GM23248 (cell line): ENCODE data around the gene CRYBB3. TPM values are rescaled to one million over a fixed set of nuclear protein-coding genes. Genes with fewer than 3 reads are reported as not detected.

Source experiments
- DNase-seq: peaks from one replicate; pipeline ENCODE4 v3.0.0-alpha.2; 2015
- H2AFZ ChIP-seq: fragments of 200-600 bp; sonication (generic); 2 replicates; pipeline ENCODE4 v1.6.1; 2016; ENCODE audit warnings: antibody characterized with exemption
- H3F3A ChIP-seq: fragments of 200-600 bp; sonication (generic); 2 replicates; pipeline ENCODE4 v1.6.1; 2016; ENCODE audit warnings: mild to moderate bottlenecking, antibody characterized with exemption, mixed run types; ENCODE audit not compliant: insufficient read depth
- H3K27ac ChIP-seq: fragments of 200-600 bp; sonication (generic); 2 replicates; pipeline ENCODE4 v1.5.1; 2016; ENCODE audit warnings: mild to moderate bottlenecking
- H3K27me3 ChIP-seq: fragments of 200-600 bp; sonication (generic); replicated peaks from 2 replicates; pipeline ENCODE4 v1.6.1; 2016; ENCODE audit warnings: mild to moderate bottlenecking; ENCODE audit not compliant: insufficient read depth
- H3K36me3 ChIP-seq: fragments of 200-600 bp; sonication (generic); 2 replicates; pipeline ENCODE4 v1.6.1; 2016; ENCODE audit warnings: low read depth, mild to moderate bottlenecking
- H3K4me1 ChIP-seq: fragments of 200-600 bp; sonication (generic); 2 replicates; pipeline ENCODE4 v1.6.1; 2016; ENCODE audit warnings: mild to moderate bottlenecking; ENCODE audit not compliant: insufficient read depth
- H3K4me2 ChIP-seq: fragments of 200-600 bp; sonication (generic); one replicate; pipeline ENCODE4 v1.6.1; 2016; ENCODE audit warnings: mild to moderate bottlenecking; ENCODE audit not compliant: unreplicated experiment
- H3K4me3 ChIP-seq: fragments of 200-600 bp; sonication (generic); 2 replicates; pipeline ENCODE4 v1.5.1; 2016; ENCODE audit warnings: mild to moderate bottlenecking
- H3K79me2 ChIP-seq: fragments of 200-600 bp; sonication (generic); 2 replicates; pipeline ENCODE4 v1.6.1; 2016; ENCODE audit warnings: mild to moderate bottlenecking; ENCODE audit not compliant: insufficient read depth
- H3K9ac ChIP-seq: fragments of 200-600 bp; sonication (generic); 2 replicates; pipeline ENCODE4 v1.6.1; 2016; ENCODE audit warnings: mild to moderate bottlenecking
- H3K9me2 ChIP-seq: fragments of 200-600 bp; sonication (generic); 2 replicates; pipeline ENCODE4 v1.6.1; 2016; ENCODE audit warnings: mixed run types, mild to moderate bottlenecking, moderate library complexity; ENCODE audit not compliant: insufficient read depth
- H3K9me3 ChIP-seq: fragments of 200-600 bp; sonication (generic); one replicate; pipeline ENCODE4 v1.6.1; 2017; ENCODE audit warnings: low read depth
- H4K20me1 ChIP-seq: fragments of 200-600 bp; sonication (generic); 2 replicates; pipeline ENCODE4 v1.6.0; 2016; ENCODE audit not compliant: insufficient read depth
- EZH2 ChIP-seq: fragments of 200-600 bp; sonication (generic); IDR thresholded peaks from 2 replicates; pipeline ENCODE4 v1.6.1; 2018; ENCODE audit warnings: antibody characterized with exemption, mild to moderate bottlenecking; ENCODE audit not compliant: insufficient read depth, poor library complexity, severe bottlenecking
- EZH2phosphoT487 ChIP-seq: fragments of 200-600 bp; sonication (generic); IDR thresholded peaks from 2 replicates; pipeline ENCODE4 v1.6.1; 2018; ENCODE audit warnings: antibody characterized with exemption, moderate library complexity, mild to moderate bottlenecking, low read depth; ENCODE audit not compliant: insufficient read depth
- WGBS, 2 experiments: methylation state at CpG; one replicate each; pipeline ENCODE4 v1.1.6; 2015 to 2017; ENCODE audit warnings: low lambda C conversion rate in 2 of 2, low coverage in 1 of 2; ENCODE audit errors: missing lambda C conversion rate in 2 of 2; 5-methylcytosine and 5-hydroxymethylcytosine counted together
- in situ Hi-C: fragments of 300-500 bp; cut with MboI; formaldehyde crosslinking; loops from 2 replicates; pipeline ENCODE4 v1.15.0; 2020
- polyA plus RNA-seq: library from polyadenylated mRNA; unstranded; fragments of >200 nt; fragmentation: Nextera tagmentation; extraction: Ambion mirVana; gene quantifications from 2 replicates; pipeline ENCODE4 v1.2.1, GENCODE V29; 2016
- total RNA-seq: library from RNA; depleted of rRNA; stranded (reverse); fragments of >200 nt; shearing (Covaris generic); gene quantifications from 2 replicates; pipeline ENCODE4 v1.2.3, GENCODE V29; 2014

CRYBB3 gene
- total and polyA plus RNA-seq, 2 experiments from 2014 or later: not detected

DNA sequence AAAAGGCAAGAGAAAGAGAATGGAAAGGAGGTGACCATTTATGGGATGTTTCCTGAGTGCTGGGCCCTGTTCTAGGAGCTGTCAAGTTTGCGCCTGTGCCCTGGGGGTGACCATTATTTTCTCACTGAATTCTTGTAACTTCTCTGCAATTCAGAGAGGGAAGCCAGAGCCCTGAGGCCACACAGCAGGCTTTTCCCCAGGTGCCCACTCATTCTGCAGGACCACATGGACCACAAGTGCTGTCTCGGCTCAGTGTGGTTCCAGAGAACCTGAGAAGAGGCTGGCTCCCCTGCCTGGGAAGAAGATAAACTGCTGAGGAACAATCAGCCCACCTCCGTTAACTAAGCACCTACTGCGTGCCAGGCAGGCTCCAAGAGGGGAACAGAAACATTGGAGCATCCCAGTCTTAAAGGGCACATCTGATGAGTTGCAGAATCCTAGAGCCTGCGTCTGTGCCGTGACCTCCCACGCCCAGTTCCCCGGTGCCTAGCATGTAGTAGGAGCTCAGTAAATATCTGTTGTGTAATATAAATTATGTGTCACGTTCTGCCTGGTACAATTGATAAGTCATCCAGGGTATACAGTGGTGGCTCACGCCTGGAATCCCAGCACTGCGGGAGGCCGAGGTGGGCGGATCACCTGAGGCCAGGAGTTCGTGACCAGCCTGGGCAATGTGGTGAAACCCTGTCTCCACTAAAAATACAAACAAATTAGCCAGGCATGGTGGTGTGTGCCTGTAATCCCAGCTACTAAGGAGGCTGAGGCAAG, 31.6 kb upstream of the CRYBB3 start:
- Histone ChIP-seq H3K36me3 (no peaks in the 10 kb centered on the region), H3K4me2 (no peak overlapping the region), H3F3A (no peaks in the 10 kb centered on the region), H4K20me1 (no peaks in the 10 kb centered on the region), H3K9me3 (no peaks in the 10 kb centered on the region), H3K27ac (no peak overlapping the region), H3K27me3 (no peaks in the 10 kb centered on the region), H3K9me2 (no peaks in the 10 kb centered on the region), H3K4me3 (no peak overlapping the region), H3K4me1 (no peaks in the 10 kb centered on the region), H3K9ac (no peak overlapping the region), H2AFZ (no peak overlapping the region), H3K79me2 (no peaks in the 10 kb centered on the region)
- in situ Hi-C loops: no loop called here
- TF ChIP-seq EZH2: no peak
- WGBS, 2 experiments: 63 to 74% methylated on average over 14 of the region's 14 CpGs
- no peak for DNase-seq

DNA sequence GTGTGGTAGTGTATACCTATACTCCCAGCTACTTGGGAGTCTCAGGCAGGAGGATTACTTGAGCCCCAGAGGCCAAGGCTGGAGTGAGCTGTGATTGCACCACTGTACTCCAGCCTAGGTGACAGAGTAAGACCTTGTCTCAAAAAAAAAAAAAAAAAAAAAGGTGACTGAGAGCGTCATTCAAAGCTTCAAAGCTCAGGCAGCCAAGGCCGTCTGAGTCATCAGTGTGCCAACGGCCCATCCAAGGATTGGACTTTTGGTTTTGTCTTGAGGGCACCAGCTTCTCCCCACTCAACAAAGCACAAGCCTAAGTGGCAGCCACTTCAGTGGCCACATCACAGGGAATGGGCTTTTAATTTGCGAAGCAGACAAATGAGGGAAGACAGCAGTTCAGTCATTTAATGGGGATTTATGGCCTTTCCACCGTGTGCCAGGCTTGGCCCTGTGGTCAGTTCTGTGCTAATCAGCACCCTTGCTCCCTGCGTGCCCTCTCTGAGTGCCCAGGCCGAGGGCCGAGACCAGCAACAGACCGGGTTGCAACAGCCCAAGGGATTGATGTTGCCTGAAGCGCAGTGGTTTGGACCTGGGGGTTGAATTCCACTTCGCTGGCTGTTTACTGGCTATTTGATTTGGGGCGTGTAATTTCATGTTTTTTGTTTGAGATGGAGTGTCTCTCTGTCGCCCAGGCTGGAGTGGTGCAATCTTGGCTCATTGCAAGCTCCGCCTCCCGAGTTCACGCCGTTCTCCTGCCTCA, 30.2 kb upstream of the CRYBB3 start:
- Histone ChIP-seq H3K9me2 (no peaks in the 10 kb centered on the region), H3K79me2 (no peaks in the 10 kb centered on the region), H3K9me3 (no peaks in the 10 kb centered on the region), H4K20me1 (no peaks in the 10 kb centered on the region), H3K27ac (no peak overlapping the region), H3K4me2 (no peak overlapping the region), H3K4me3 (no peak overlapping the region), H3K4me1 (no peaks in the 10 kb centered on the region), H3F3A (no peaks in the 10 kb centered on the region), H3K27me3 (no peaks in the 10 kb centered on the region), H2AFZ (no peak overlapping the region), H3K36me3 (no peaks in the 10 kb centered on the region), H3K9ac (no peak overlapping the region)
- 77 to 80% methylated on average over 17 of the region's 17 CpGs for WGBS, 2 experiments
- in situ Hi-C loops: no loop called here
- no peak for DNase-seq
- TF ChIP-seq EZH2: no peak
- TF ChIP-seq EZH2phosphoT487: no peak

DNA sequence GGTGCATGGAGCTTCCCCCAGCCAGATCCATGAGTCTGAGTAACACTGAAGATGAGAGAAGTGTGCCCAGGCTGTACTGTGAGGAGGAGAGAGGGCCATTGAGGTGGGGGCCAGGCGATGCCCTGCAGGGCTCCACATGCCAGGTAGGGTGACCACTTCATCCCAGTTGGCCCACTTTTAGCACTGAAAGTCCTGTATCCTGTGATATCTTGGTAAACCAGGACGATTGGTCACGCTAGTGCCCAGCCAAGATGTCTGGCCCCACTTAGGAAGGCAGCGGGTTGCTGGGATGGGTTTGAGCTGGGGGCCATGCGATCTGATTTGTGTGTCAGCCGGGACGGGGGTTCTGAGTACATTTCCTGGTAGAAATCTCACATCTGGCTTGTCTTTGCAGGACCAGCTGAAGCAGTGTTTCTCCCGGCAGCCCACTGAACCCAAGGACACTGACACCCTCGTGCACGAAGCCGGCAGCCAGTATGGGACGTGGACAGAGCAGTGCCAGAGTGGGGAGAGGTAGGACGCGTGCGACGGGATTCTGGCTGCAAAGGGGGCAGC, 29.2 kb upstream of the CRYBB3 start:
- Histone ChIP-seq H4K20me1 (no peaks in the 10 kb centered on the region), H3K27me3 (no peaks in the 10 kb centered on the region), H2AFZ (no peak overlapping the region), H3K36me3 (no peaks in the 10 kb centered on the region), H3K4me2 (no peak overlapping the region), H3K27ac (no peak overlapping the region), H3K4me1 (no peaks in the 10 kb centered on the region), H3K4me3 (no peak overlapping the region), H3K9ac (no peak overlapping the region), H3K79me2 (no peaks in the 10 kb centered on the region), H3F3A (no peaks in the 10 kb centered on the region), H3K9me3 (no peaks in the 10 kb centered on the region), H3K9me2 (no peaks in the 10 kb centered on the region)
- TF ChIP-seq EZH2 (no peak), EZH2phosphoT487 (no peak)
- in situ Hi-C loops: no loop called here
- WGBS, 2 experiments: 62 to 67% methylated on average over 16 of the region's 16 CpGs
- DNase-seq: no peak

DNA sequence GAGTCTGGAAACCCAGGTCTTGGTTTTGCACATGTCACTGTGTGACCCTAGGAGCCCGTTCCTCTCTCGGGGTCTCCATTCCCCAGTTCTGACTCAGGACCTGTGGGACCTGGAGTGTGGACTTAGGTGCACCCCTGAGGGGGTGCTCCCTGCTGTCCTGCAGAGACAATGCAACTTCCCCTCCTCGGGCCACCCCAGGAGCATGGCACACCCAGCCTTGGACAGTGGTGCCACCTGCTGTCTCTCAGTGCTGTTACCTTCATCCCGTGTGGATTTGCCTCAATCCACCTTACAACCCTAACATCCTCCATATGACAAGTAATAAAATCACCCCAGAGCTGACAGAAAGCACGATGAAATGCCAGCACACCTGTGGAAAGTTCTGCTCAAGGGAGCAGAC, 27.5 kb upstream of the CRYBB3 start:
- Histone ChIP-seq H3K4me1 (no peaks in the 10 kb centered on the region), H2AFZ (no peak overlapping the region), H3K27ac (no peak overlapping the region), H3F3A (no peaks in the 10 kb centered on the region), H4K20me1 (no peaks in the 10 kb centered on the region), H3K27me3 (no peaks in the 10 kb centered on the region), H3K79me2 (no peaks in the 10 kb centered on the region), H3K9me3 (no peaks in the 10 kb centered on the region), H3K9ac (no peak overlapping the region), H3K4me2 (no peak overlapping the region), H3K9me2 (no peaks in the 10 kb centered on the region), H3K4me3 (no peak overlapping the region), H3K36me3 (no peaks in the 10 kb centered on the region)
- 30 to 32% methylated on average over 5 of the region's 5 CpGs for WGBS, 2 experiments
- in situ Hi-C loops: no loop called here
- no peak for TF ChIP-seq EZH2phosphoT487
- TF ChIP-seq EZH2: no peak
- DNase-seq: no peak
